HCT116 (cell line): ENCODE results near the gene ANTKMT. TPM values are rescaled to one million over a fixed set of nuclear protein-coding genes. Genes with fewer than 3 reads are reported as not detected.

ENCODE experiments used
- ATAC-seq: fragments of 200-7000 bp; cut with Tn5 transposase; 2 replicates; pipeline ENCODE4 v1.9.1; 2020; ENCODE audit warnings: mild to moderate bottlenecking, moderate library complexity
- BruUV-seq: library from RNA; stranded (reverse); fragments of 400-500 nt; replicated peaks from 2 replicates; lab custom pipeline; 2021; lab: Mats Ljungman, UMichigan
- CTCF ChIA-PET: fragments of 300-600 bp; sonication (Branson Sonifier 250); formaldehyde crosslinking; loops from one replicate; lab custom pipeline; 2021; ENCODE audit warnings: antibody characterized with exemption; lab: Charles Lee
- POLR2A ChIA-PET: fragments of 300-600, 350-600 bp; sonication (Branson Sonifier 250); formaldehyde crosslinking; loops from one replicate; lab custom pipeline; 2021; ENCODE audit warnings: antibody characterized with exemption; lab: Charles Lee
- RAD21 ChIA-PET, 2 experiments: fragments of 300-600 bp; sonication (Branson Sonifier 250); formaldehyde crosslinking; loops; one replicate each; lab custom pipeline; 2023; ENCODE audit warnings: low total read pairs in 2 of 2; ENCODE audit not compliant: uncharacterized antibody in 2 of 2, unreplicated experiment in 2 of 2, low non-redundant PET in 1 of 2; lab: Charles Lee
- DNase-seq: peaks from one replicate; pipeline ENCODE4 v3.0.0-alpha.2; 2010; ENCODE audit warnings: low read depth, low spot score
- H2AFZ ChIP-seq: fragments of 200-600 bp; shearing (Covaris generic), sonication (generic); 2 replicates; pipeline ENCODE4 v1.6.1; 2017; ENCODE audit warnings: low read depth, mixed run types, mixed read lengths, antibody characterized with exemption, low read length; ENCODE audit not compliant: poor library complexity, severe bottlenecking
- H3K27ac ChIP-seq: 2 replicates; pipeline ENCODE4 v1.5.1; 2012; ENCODE audit warnings: low read depth, low read length
- H3K27me3 ChIP-seq: fragments of 200-600 bp; sonication (generic); 2 replicates; pipeline ENCODE4 v1.6.1; 2016; ENCODE audit warnings: mixed run types, low read length, mixed read lengths; ENCODE audit not compliant: insufficient read depth
- H3K36me3 ChIP-seq, 2 experiments: fragments of 200-500 bp in 1 of 2; fragments of 200-600 bp in 1 of 2; sonication (Bioruptor generic) in 1 of 2; sonication (generic) in 1 of 2; 2 replicates each; pipeline versions ENCODE4 v1.5.1 to v1.6.1; 2014 to 2016; ENCODE audit warnings: low read length in 2 of 2, inconsistent platforms in 1 of 2, mixed read lengths in 1 of 2, mixed run types in 1 of 2; ENCODE audit not compliant: insufficient read depth in 2 of 2, control insufficient read depth in 1 of 2
- H3K4me1 ChIP-seq, 2 experiments: fragments of 200-600 bp in 1 of 2; sonication (generic) in 1 of 2; 2 replicates each; pipeline versions ENCODE4 v1.5.1 to v1.6.1; 2012 to 2017; ENCODE audit warnings: low read length in 2 of 2, inconsistent platforms in 1 of 2, mild to moderate bottlenecking in 1 of 2, mixed read lengths in 1 of 2, mixed run types in 1 of 2, moderate library complexity in 1 of 2; ENCODE audit not compliant: insufficient read depth in 2 of 2, control insufficient read depth in 1 of 2
- H3K4me2 ChIP-seq: fragments of 200-600 bp; sonication (generic); 2 replicates; pipeline ENCODE4 v1.6.1; 2017; ENCODE audit warnings: mixed run types, low read length, mixed read lengths
- H3K4me3 ChIP-seq, 2 experiments: fragments of 200-600 bp in 1 of 2; sonication (generic) in 1 of 2; replicated peaks in 1 of 2; 2 replicates each; pipeline ENCODE4 v1.5.1; 2011 to 2016; ENCODE audit warnings: low read length in 2 of 2, control low read depth in 1 of 2, low read depth in 1 of 2, mild to moderate bottlenecking in 1 of 2, mixed read lengths in 1 of 2, mixed run types in 1 of 2
- H3K79me2 ChIP-seq: fragments of 200-600 bp; sonication (generic); 2 replicates; pipeline ENCODE4 v1.6.1; 2017; ENCODE audit warnings: mild to moderate bottlenecking, mixed run types, low read length, moderate library complexity, mixed read lengths; ENCODE audit not compliant: insufficient read depth
- H3K9ac ChIP-seq: fragments of 200-600 bp; sonication (generic); 2 replicates; pipeline ENCODE4 v1.6.1; 2016; ENCODE audit warnings: low read length, mixed read lengths
- H3K9me2 ChIP-seq: fragments of 200-600 bp; sonication (generic), shearing (Covaris generic); 2 replicates; pipeline ENCODE4 v1.6.1; 2017; ENCODE audit warnings: mixed run types, mild to moderate bottlenecking, moderate library complexity; ENCODE audit not compliant: insufficient read depth
- H3K9me3 ChIP-seq, 2 experiments: fragments of 200-500 bp in 1 of 2; fragments of 200-600 bp in 1 of 2; sonication (Bioruptor generic) in 1 of 2; sonication (generic) in 1 of 2; 2 replicates each; pipeline ENCODE4 v1.6.1; 2014 to 2017; ENCODE audit warnings: low read length in 2 of 2, mixed read lengths in 2 of 2, inconsistent platforms in 1 of 2, low read depth in 1 of 2, mild to moderate bottlenecking in 1 of 2, mixed run types in 1 of 2, moderate library complexity in 1 of 2; ENCODE audit not compliant: control insufficient read depth in 1 of 2, insufficient read depth in 1 of 2
- H4K20me1 ChIP-seq: fragments of 200-600 bp; sonication (generic), shearing (Covaris generic); 2 replicates; pipeline ENCODE4 v1.6.1; 2017; ENCODE audit warnings: mixed run types, mild to moderate bottlenecking, moderate library complexity; ENCODE audit not compliant: insufficient read depth
- CEBPB ChIP-seq: IDR thresholded peaks from 2 replicates; pipeline ENCODE4 v1.6.1; 2012; ENCODE audit warnings: low read depth
- EGR1 ChIP-seq: IDR thresholded peaks from 2 replicates; pipeline ENCODE4 v1.6.1; 2012; ENCODE audit warnings: low read depth
- ELF1 ChIP-seq: IDR thresholded peaks from 2 replicates; pipeline ENCODE4 v1.6.1; 2012; ENCODE audit warnings: low read depth, borderline replicate concordance
- FOSL1 ChIP-seq: IDR thresholded peaks from 2 replicates; pipeline ENCODE4 v1.6.1; 2012; ENCODE audit warnings: low read depth
- JUND ChIP-seq: IDR thresholded peaks from 2 replicates; pipeline ENCODE4 v1.6.1; 2012
- MAX ChIP-seq: IDR thresholded peaks from 2 replicates; pipeline ENCODE4 v1.6.1; 2012
- REST ChIP-seq: IDR thresholded peaks from 2 replicates; pipeline ENCODE4 v1.6.1; 2012; ENCODE audit warnings: low read depth
- SP1 ChIP-seq: IDR thresholded peaks from 2 replicates; pipeline ENCODE4 v1.6.1; 2012; ENCODE audit warnings: low read depth
- ZFX ChIP-seq: fragments of 450-650 bp; IDR thresholded peaks from 2 replicates; pipeline ENCODE4 v1.6.1; 2017
- ZNF274 ChIP-seq: fragments of 200-500 bp; sonication (Bioruptor generic); IDR thresholded peaks from 2 replicates; pipeline ENCODE4 v1.6.1; 2014; ENCODE audit warnings: mild to moderate bottlenecking, low read depth, low read length, inconsistent platforms
- intact Hi-C: fragments of 100-400 bp; cut with micrococcal nuclease; formaldehyde crosslinking; loops from 2 replicates; pipeline ENCODE4 v1.10.0; 2022
- total RNA-seq: library from RNA; stranded (reverse); gene quantifications from one replicate; pipeline ENCODE4 v1.2.1, GENCODE V29; 2021; ENCODE audit not compliant: unreplicated experiment

The ANTKMT gene
- total RNA-seq, 1 experiment from 2014 or later: 65.4 TPM

GRCh38 chr16:672371-672770 is 48.6 kb upstream of the ANTKMT start:
- Histone ChIP-seq H3K9me3 (no peaks in the 10 kb centered on the region), H3K9me2 (no peaks in the 10 kb centered on the region), H3K4me3 (no peak overlapping the region), H3K27me3 (no peaks in the 10 kb centered on the region), H3K27ac (no peak overlapping the region), H3K9ac (no peak overlapping the region), H4K20me1 (no peaks in the 10 kb centered on the region), H3K4me1 (peaks cover 0 to 9% of the 10 kb centered on the region in 2 experiments; a peak in 1 of 4 replicates), H3K79me2 (peaks cover 26% of the 10 kb centered on the region), H3K36me3 (peaks cover 0 to 4% of the 10 kb centered on the region in 2 experiments; a peak in 1 of 4 replicates), H2AFZ (no peak overlapping the region), H3K4me2 (no peak overlapping the region)
- CTCF ChIA-PET: no interaction called here
- POLR2A ChIA-PET: no interaction called here
- RAD21 ChIA-PET: no interaction called here
- ATAC-seq (no peak), DNase-seq (no peak)
- no peak for TF ChIP-seq EGR1
- TF ChIP-seq SP1: no peak
- no peak for TF ChIP-seq FOSL1
- no peak for TF ChIP-seq ELF1
- no peak for TF ChIP-seq JUND
- no peak for TF ChIP-seq CEBPB
- TF ChIP-seq ZNF274: no peak
- no peak for TF ChIP-seq ZFX
- TF ChIP-seq REST: no peak
- no peak for TF ChIP-seq MAX
- no TSS peak for BruUV-seq
- intact Hi-C loops: no loop called here
